ENCODE results near the gene XRRA1. TPM values are rescaled to one million over a fixed set of nuclear protein-coding genes. Genes with fewer than 3 reads are reported as not detected.
"Not testable (repeated sequence)": the region's sequence is repeated elsewhere in the genome, so short reads cannot be mapped to it uniquely, and the experiment has no call there.

Gene XRRA1
- total and polyA plus RNA-seq, 2 of the 4 experiments (the other 2 are of a cell fraction), result 5.4 to 6.3 TPM

DNA sequence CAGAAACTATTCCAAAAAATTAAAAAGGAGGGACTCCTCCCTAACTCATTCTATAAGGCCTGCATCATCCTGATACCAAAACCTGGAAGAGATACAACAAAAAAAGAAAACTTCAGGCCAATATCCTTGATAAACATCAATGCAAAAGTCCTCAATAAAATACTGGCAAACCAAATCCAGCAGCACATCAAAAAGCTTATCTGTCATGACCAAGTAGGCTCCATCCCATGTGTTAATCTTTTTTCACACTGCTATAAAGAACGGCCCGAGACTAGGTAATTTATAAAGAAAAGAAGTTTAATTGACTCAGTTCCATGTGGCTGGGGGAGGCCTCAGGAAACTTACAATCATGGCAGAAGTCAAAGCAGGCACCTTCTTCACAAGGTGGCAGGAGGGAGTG lies 123.3 kb downstream of the XRRA1 start:
- H4K20me1 ChIP-seq (ENCODE audit: insufficient read depth, low read length); H3K4me2 ChIP-seq (ENCODE audit: low read depth, low read length); POLR2A ChIA-PET (ENCODE audit: unreplicated experiment); H2AFZ ChIP-seq (replicated peaks; ENCODE audit: low read length, poor library complexity); dilution Hi-C loops (cut with HindIII; ENCODE audit: low sequenced_read_pairs, unreplicated experiment); H3K4me3 ChIP-seq (ENCODE audit: insufficient read depth, low read depth, low read length); H4K91ac ChIP-seq (ENCODE audit: insufficient read depth, low read depth, low read length); CTCF ChIA-PET; H4K8ac ChIP-seq (ENCODE audit: low read depth in 2 of 2, low read length in 2 of 2); H4K5ac ChIP-seq (ENCODE audit: low read depth, low read length); H3K4ac ChIP-seq (ENCODE audit: low read depth, low read length); in situ Hi-C loops (cut with MboI; ENCODE audit: low sequenced_read_pairs); H2BK20ac ChIP-seq (ENCODE audit: low read depth, low read length); intact Hi-C loops (cut with micrococcal nuclease); H3K18ac ChIP-seq (ENCODE audit: low read depth, low read length); H3K27ac ChIP-seq (ENCODE audit: insufficient read depth, low read length); H3K27me3 ChIP-seq (ENCODE audit: control insufficient read depth, insufficient read depth, low read length); H2BK120ac ChIP-seq (ENCODE audit: low read depth, low read length); H3K9ac ChIP-seq (ENCODE audit: low read depth, low read length); H3K56ac ChIP-seq (ENCODE audit: extremely low read depth, insufficient read depth, low read length); H2BK15ac ChIP-seq (ENCODE audit: low read depth, low read length); DNase-seq; H3K23ac ChIP-seq (ENCODE audit: low read depth, low read length); ATAC-seq (ENCODE audit: low read depth); H3K36me3 ChIP-seq (ENCODE audit: control insufficient read depth, insufficient read depth, low read length); BruUV-seq (replicated peaks); H2BK5ac ChIP-seq (ENCODE audit: low read depth, low read length, poor library complexity, severe bottlenecking); H3K4me1 ChIP-seq (ENCODE audit: control insufficient read depth, insufficient read depth, low read length); H3K14ac ChIP-seq (replicated peaks; ENCODE audit: low read depth, low read length); H3K9me3 ChIP-seq (ENCODE audit: control insufficient read depth, insufficient read depth, low read length); H3K9me1 ChIP-seq (ENCODE audit: insufficient read depth, low read length); H2AK9ac ChIP-seq (replicated peaks; ENCODE audit: low read depth, low read length, poor library complexity); H2AK5ac ChIP-seq (ENCODE audit: low read depth, low read length): not testable (repeated sequence)
- H3K79me1 ChIP-seq (ENCODE audit: low read depth in 1 of 2, low read length in 2 of 2), result peaks cover 24 to 45% of the 10 kb centered on the region in 2 experiments
- no CpG with 5 or more reads among the region's 2 CpGs for WGBS, 2 experiments (ENCODE audit: extremely low coverage in 2 of 2, insufficient read length in 1 of 2)
